Adipocyte (in vitro differentiated cells): ENCODE data around the gene RALGDS.
"Not testable (repeated sequence)": the region's sequence is repeated elsewhere in the genome, so short reads cannot be mapped to it uniquely, and the experiment has no call there.

Experiments used
- DNase-seq: peaks from one replicate; pipeline ENCODE4 v3.0.0-alpha.2; 2015; ENCODE audit warnings: low read depth
- H3K27me3 ChIP-seq: replicated peaks from 2 replicates; pipeline ENCODE4 v1.7.0; 2013; ENCODE audit warnings: mild to moderate bottlenecking, low read length, moderate library complexity; ENCODE audit not compliant: control insufficient read depth, insufficient read depth
- H3K36me3 ChIP-seq: 2 replicates; pipeline ENCODE4 v1.7.0; 2013; ENCODE audit warnings: low read length, mild to moderate bottlenecking, moderate library complexity; ENCODE audit not compliant: control insufficient read depth, insufficient read depth, severe bottlenecking
- H3K4me1 ChIP-seq: 2 replicates; pipeline ENCODE4 v1.7.0; 2013; ENCODE audit warnings: mild to moderate bottlenecking, low read length, moderate library complexity; ENCODE audit not compliant: control insufficient read depth, insufficient read depth
- H3K4me3 ChIP-seq: 2 replicates; pipeline ENCODE4 v1.7.0; 2013; ENCODE audit warnings: mild to moderate bottlenecking, low read length, moderate library complexity
- H3K9ac ChIP-seq: 2 replicates; pipeline ENCODE4 v1.7.0; 2013; ENCODE audit warnings: mild to moderate bottlenecking, low read length, moderate library complexity
- H3K9me3 ChIP-seq: 2 replicates; pipeline ENCODE4 v1.7.0; 2013; ENCODE audit warnings: mild to moderate bottlenecking, low read length, moderate library complexity; ENCODE audit not compliant: control insufficient read depth

RALGDS gene

GRCh38 chr9:133098871-133099270, 22.2 kb downstream of the RALGDS start:
- Histone ChIP-seq H3K4me3 (no peak overlapping the region), H3K4me1 (no peaks in the 10 kb centered on the region), H3K9me3 (peaks cover 18% of the 10 kb centered on the region), H3K36me3 (peaks cover 68% of the 10 kb centered on the region), H3K27me3 (no peaks in the 10 kb centered on the region), H3K9ac (no peak overlapping the region)
- DNase-seq: no peak

GRCh38 chr9:133098104-133098754, 22.8 kb downstream of the RALGDS start:
- Histone ChIP-seq H3K4me3 (no peak overlapping the region), H3K4me1 (no peaks in the 10 kb centered on the region), H3K36me3 (peaks cover 63% of the 10 kb centered on the region), H3K9me3 (peaks cover 18% of the 10 kb centered on the region), H3K9ac (no peak overlapping the region), H3K27me3 (no peaks in the 10 kb centered on the region)
- DNase-seq: no peak

- DNase-seq: no peak
- Histone ChIP-seq H3K4me3 (no peak overlapping the region), H3K9me3 (peaks cover 18% of the 10 kb centered on the region), H3K27me3 (no peaks in the 10 kb centered on the region), H3K36me3 (peaks cover 33% of the 10 kb centered on the region), H3K4me1 (peaks cover 4% of the 10 kb centered on the region), H3K9ac (no peak overlapping the region)
Measured at GRCh38 chr9:133094842-133095393, 26.1 kb downstream of the RALGDS start.

GRCh38 chr9:133094351-133094750, 26.7 kb downstream of the RALGDS start:
- not testable (repeated sequence) for DNase-seq, H3K4me3 ChIP-seq, H3K4me1 ChIP-seq, H3K27me3 ChIP-seq, H3K9ac ChIP-seq
- peaks cover 18% of the 10 kb centered on the region for H3K9me3 ChIP-seq
- H3K36me3 ChIP-seq: peaks cover 27% of the 10 kb centered on the region

- no peak overlapping the region for H3K9ac ChIP-seq
- peaks cover 4% of the 10 kb centered on the region for H3K4me1 ChIP-seq
- DNase-seq: no peak
- H3K4me3 ChIP-seq: no peak overlapping the region
- H3K9me3 ChIP-seq: peaks cover 10% of the 10 kb centered on the region
- H3K36me3 ChIP-seq: no peaks in the 10 kb centered on the region
- no peaks in the 10 kb centered on the region for H3K27me3 ChIP-seq
Measured at GRCh38 chr9:133090752-133091385, 30.2 kb downstream of the RALGDS start.

GRCh38 chr9:133090187-133090586, 30.9 kb downstream of the RALGDS start:
- no peak for DNase-seq
- H3K9me3 ChIP-seq: peaks cover 4% of the 10 kb centered on the region
- H3K36me3 ChIP-seq: no peaks in the 10 kb centered on the region
- no peak overlapping the region for H3K9ac ChIP-seq
- no peak overlapping the region for H3K4me3 ChIP-seq
- no peaks in the 10 kb centered on the region for H3K27me3 ChIP-seq
- peaks cover 4% of the 10 kb centered on the region for H3K4me1 ChIP-seq

- H3K4me1 ChIP-seq: peaks cover 4% of the 10 kb centered on the region
- no peaks in the 10 kb centered on the region for H3K27me3 ChIP-seq
- no peaks in the 10 kb centered on the region for H3K9me3 ChIP-seq
- no peak overlapping the region for H3K4me3 ChIP-seq
- H3K36me3 ChIP-seq: no peaks in the 10 kb centered on the region
- H3K9ac ChIP-seq: no peak overlapping the region
- no peak for DNase-seq
Measured at GRCh38 chr9:133089271-133089671, 31.8 kb downstream of the RALGDS start.

GRCh38 chr9:133088756-133089155, 32.3 kb downstream of the RALGDS start:
- Histone ChIP-seq H3K27me3 (no peaks in the 10 kb centered on the region), H3K36me3 (no peaks in the 10 kb centered on the region), H3K4me1 (peaks cover 4% of the 10 kb centered on the region), H3K9me3 (no peaks in the 10 kb centered on the region), H3K4me3 (no peak overlapping the region), H3K9ac (no peak overlapping the region)
- DNase-seq: no peak

- Histone ChIP-seq H3K27me3 (no peaks in the 10 kb centered on the region), H3K4me3 (no peak overlapping the region), H3K36me3 (no peaks in the 10 kb centered on the region), H3K9me3 (no peaks in the 10 kb centered on the region), H3K4me1 (peaks cover 4% of the 10 kb centered on the region), H3K9ac (no peak overlapping the region)
- DNase-seq: no peak
Measured at GRCh38 chr9:133088146-133088750, 32.8 kb downstream of the RALGDS start.

- Histone ChIP-seq H3K4me1 (peaks cover 4% of the 10 kb centered on the region), H3K36me3 (no peaks in the 10 kb centered on the region), H3K9ac (no peak overlapping the region), H3K9me3 (no peaks in the 10 kb centered on the region), H3K27me3 (no peaks in the 10 kb centered on the region), H3K4me3 (no peak overlapping the region)
- no peak for DNase-seq
Measured at GRCh38 chr9:133087429-133088145, 33.5 kb downstream of the RALGDS start.

GRCh38 chr9:133086894-133087293, 34.1 kb downstream of the RALGDS start:
- no peaks in the 10 kb centered on the region for H3K9me3 ChIP-seq
- no peak for DNase-seq
- H3K36me3 ChIP-seq: no peaks in the 10 kb centered on the region
- H3K4me3 ChIP-seq: no peak overlapping the region
- H3K9ac ChIP-seq: no peak overlapping the region
- H3K4me1 ChIP-seq: peaks cover 4% of the 10 kb centered on the region
- H3K27me3 ChIP-seq: no peaks in the 10 kb centered on the region
